ENCODE results near the gene DRD4. TPM values are rescaled to one million over a fixed set of nuclear protein-coding genes. Genes with fewer than 3 reads are reported as not detected.
A peak's percentile ranks its signal among the peaks of the same experiment; 100 is the strongest.

The DRD4 gene
- polyA plus RNA-seq (2013, experiment 1 of 2), result 0.08 TPM
- not detected for polyA plus RNA-seq (2013, experiment 2 of 2)

DNA sequence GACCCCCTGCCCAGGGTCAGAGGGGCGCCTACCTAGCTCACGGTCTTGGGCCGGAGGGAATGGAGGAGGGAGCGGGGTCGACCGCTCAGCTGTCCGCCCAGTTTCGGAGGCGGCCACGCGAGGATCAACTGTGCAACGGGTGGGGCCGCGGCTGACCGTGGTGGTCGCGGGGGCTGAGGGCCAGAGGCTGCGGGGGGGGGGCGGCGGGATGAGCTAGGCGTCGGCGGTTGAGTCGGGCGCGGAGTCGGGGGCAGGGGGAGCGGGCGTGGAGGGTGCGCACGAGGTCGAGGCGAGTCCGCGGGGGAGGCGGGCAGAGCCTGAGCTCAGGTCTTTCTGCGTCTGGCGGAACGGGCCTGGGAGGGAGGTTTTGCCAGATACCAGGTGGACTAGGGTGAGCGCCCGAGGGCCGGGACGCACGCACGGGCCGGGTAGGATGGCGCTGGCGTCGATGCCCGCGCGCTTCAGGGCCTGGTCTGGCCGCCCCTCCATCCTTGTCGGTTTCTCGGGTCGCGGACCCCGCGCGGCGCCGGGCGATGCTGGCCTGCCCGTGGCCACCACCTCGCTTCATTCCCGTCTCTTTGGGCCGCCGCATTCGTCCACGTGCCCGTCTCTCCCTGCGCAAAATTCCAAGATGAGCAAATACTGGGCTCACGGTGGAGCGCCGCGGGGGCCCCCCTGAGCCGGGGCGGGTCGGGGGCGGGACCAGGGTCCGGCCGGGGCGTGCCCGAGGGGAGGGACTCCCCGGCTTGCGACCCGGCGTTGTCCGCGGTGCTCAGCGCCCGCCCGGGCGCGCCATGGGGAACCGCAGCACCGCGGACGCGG lies at the start of gene DRD4:
TSS of gene DRD4 (plus strand) at position 759 of the 822 bp plus-strand sequence. CDS start at position 795, 36 bp downstream.
- Histone ChIP-seq H3K4ac (ENCODE audit: low read depth in 1 of 2, low read length in 2 of 2) (no peak within 1 kb of the TSS), H3K27me3 (ENCODE audit: control insufficient read depth in 1 of 2, insufficient read depth in 1 of 2, low read length in 2 of 2) (peaks cover 14 to 28% of the 10 kb centered on the region in 2 experiments), H3K18ac (ENCODE audit: low read depth in 1 of 2, low read length in 2 of 2) (peak within 1 kb of the TSS in 1 of 2 experiments; percentile 64), H3K9me3 (ENCODE audit: control insufficient read depth, low read length) (no peaks in the 10 kb centered on the region), H3K27ac (ENCODE audit: low read length, poor library complexity, severe bottlenecking) (no peak within 1 kb of the TSS), H2BK12ac (ENCODE audit: low read length in 2 of 2) (no peak within 1 kb of the TSS), H3K4me1 (ENCODE audit: control insufficient read depth, insufficient read depth, low read depth, low read length) (peaks cover 48% of the 10 kb centered on the region), H3K79me1 (replicated peaks; ENCODE audit: low read length, poor library complexity, severe bottlenecking) (peaks cover 2% of the 10 kb centered on the region), H2BK15ac (ENCODE audit: low read depth, poor library complexity, severe bottlenecking) (no peak within 1 kb of the TSS), H2BK120ac (ENCODE audit: low read depth, low read length) (no peak within 1 kb of the TSS), H3K9ac (ENCODE audit: low read length) (no peak within 1 kb of the TSS), H3K14ac (ENCODE audit: low read length in 2 of 2) (peak within 1 kb of the TSS in 1 of 2 experiments; percentile 89), H2AK5ac (ENCODE audit: low read length, severe bottlenecking) (no peak within 1 kb of the TSS), H3K4me3 (ENCODE audit: insufficient read depth in 1 of 2, low read depth in 1 of 2, low read length in 2 of 2) (peak within 1 kb of the TSS; percentile 35 to 58), H4K8ac (ENCODE audit: low read length) (no peak within 1 kb of the TSS), H2BK5ac (ENCODE audit: low read depth, low read length, poor library complexity, severe bottlenecking) (no peak within 1 kb of the TSS), H4K91ac (ENCODE audit: low read length) (peak within 1 kb of the TSS; percentile 11), H2AFZ (ENCODE audit: low read depth, low read length) (no peak within 1 kb of the TSS), H3K4me2 (ENCODE audit: low read length, poor library complexity, severe bottlenecking) (peak within 1 kb of the TSS; percentile 81), H3K36me3 (ENCODE audit: control insufficient read depth in 1 of 2, insufficient read depth in 2 of 2, low read depth in 1 of 2, low read length in 2 of 2) (peaks cover under 1 to 24% of the 10 kb centered on the region in 2 experiments), H3K23ac (ENCODE audit: low read length in 2 of 2) (peak within 1 kb of the TSS in 1 of 2 experiments; percentile 99)
- WGBS, result 12% methylated on average over 82 of the region's 100 CpGs
- DNase-seq, result peak; percentile 52

DNA sequence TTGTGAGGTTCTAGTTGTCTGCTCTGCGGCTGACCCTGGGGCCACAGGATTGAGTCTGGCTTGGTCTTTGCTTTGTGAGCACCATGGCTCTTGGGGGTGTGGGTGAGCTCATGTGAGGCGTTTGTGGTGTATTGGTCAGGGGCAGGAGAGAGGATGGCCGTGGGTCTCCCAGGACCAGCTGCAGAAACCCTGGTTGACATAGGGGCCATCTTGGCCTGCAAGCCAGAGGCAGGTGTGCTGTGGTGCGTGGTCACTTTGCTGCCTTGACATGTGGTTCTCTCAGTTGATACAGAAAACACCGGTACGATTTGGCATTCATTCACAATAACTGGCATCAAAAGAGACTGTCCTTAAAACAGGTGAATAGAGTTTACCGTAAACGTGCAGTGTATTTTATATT lies 49.5 kb upstream of the DRD4 start:
- Histone ChIP-seq H3K27me3 (ENCODE audit: control insufficient read depth in 1 of 2, insufficient read depth in 1 of 2, low read length in 2 of 2) (no peaks in the 10 kb centered on the region), H3K14ac (ENCODE audit: low read length in 2 of 2) (no peak overlapping the region), H2AK5ac (ENCODE audit: low read length, severe bottlenecking) (no peak overlapping the region), H2BK5ac (ENCODE audit: low read depth, low read length, poor library complexity, severe bottlenecking) (no peak overlapping the region), H2BK15ac (ENCODE audit: low read depth, poor library complexity, severe bottlenecking) (no peak overlapping the region), H3K4me3 (ENCODE audit: insufficient read depth in 1 of 2, low read depth in 1 of 2, low read length in 2 of 2) (no peak overlapping the region), H4K8ac (ENCODE audit: low read length) (peak overlapping the region; percentile 33), H3K4me1 (ENCODE audit: control insufficient read depth, insufficient read depth, low read depth, low read length) (peaks cover 10% of the 10 kb centered on the region), H3K4me2 (ENCODE audit: low read length, poor library complexity, severe bottlenecking) (no peak overlapping the region), H3K18ac (ENCODE audit: low read depth in 1 of 2, low read length in 2 of 2) (no peak overlapping the region), H2AFZ (ENCODE audit: low read depth, low read length) (no peak overlapping the region), H3K23ac (ENCODE audit: low read length in 2 of 2) (no peak overlapping the region), H3K27ac (ENCODE audit: low read length, poor library complexity, severe bottlenecking) (peak overlapping the region; percentile 79), H4K91ac (ENCODE audit: low read length) (no peak overlapping the region), H3K9me3 (ENCODE audit: control insufficient read depth, low read length) (no peaks in the 10 kb centered on the region), H3K36me3 (ENCODE audit: control insufficient read depth in 1 of 2, insufficient read depth in 2 of 2, low read depth in 1 of 2, low read length in 2 of 2) (peaks cover 67 to 68% of the 10 kb centered on the region in 2 experiments), H3K79me1 (replicated peaks; ENCODE audit: low read length, poor library complexity, severe bottlenecking) (peaks cover 16% of the 10 kb centered on the region), H2BK12ac (ENCODE audit: low read length in 2 of 2) (no peak overlapping the region), H2BK120ac (ENCODE audit: low read depth, low read length) (no peak overlapping the region), H3K9ac (ENCODE audit: low read length) (no peak overlapping the region), H3K4ac (ENCODE audit: low read depth in 1 of 2, low read length in 2 of 2) (no peak overlapping the region)
- 65% methylated on average over 6 of the region's 8 CpGs for WGBS
- no peak for DNase-seq

DNA sequence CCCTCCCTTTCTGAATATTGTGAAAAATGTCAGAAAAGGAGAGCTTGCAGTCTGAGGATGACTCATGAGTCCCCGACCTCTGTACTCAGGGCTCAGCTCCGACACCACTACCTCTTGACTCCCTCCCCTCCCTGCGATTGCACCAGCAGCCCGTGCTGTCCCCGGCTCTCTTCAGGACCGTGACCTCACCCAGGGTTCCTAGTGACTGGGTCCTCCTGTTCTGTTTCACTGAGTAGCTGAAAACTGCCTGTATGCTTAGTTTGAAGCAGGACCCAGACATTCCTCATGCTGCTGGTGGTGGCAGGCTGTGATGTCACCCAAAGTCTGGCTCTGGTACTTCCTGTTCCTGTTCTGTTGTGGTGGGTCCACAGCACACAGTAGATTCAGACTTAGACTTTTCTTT lies 49.1 kb upstream of the DRD4 start:
- Histone ChIP-seq H3K4me2 (ENCODE audit: low read length, poor library complexity, severe bottlenecking) (no peak overlapping the region), H3K27me3 (ENCODE audit: control insufficient read depth in 1 of 2, insufficient read depth in 1 of 2, low read length in 2 of 2) (no peaks in the 10 kb centered on the region), H3K4me1 (ENCODE audit: control insufficient read depth, insufficient read depth, low read depth, low read length) (peaks cover 10% of the 10 kb centered on the region), H3K14ac (ENCODE audit: low read length in 2 of 2) (no peak overlapping the region), H3K9me3 (ENCODE audit: control insufficient read depth, low read length) (no peaks in the 10 kb centered on the region), H2AFZ (ENCODE audit: low read depth, low read length) (no peak overlapping the region), H3K27ac (ENCODE audit: low read length, poor library complexity, severe bottlenecking) (peak overlapping the region; percentile 79), H4K8ac (ENCODE audit: low read length) (no peak overlapping the region), H3K4me3 (ENCODE audit: insufficient read depth in 1 of 2, low read depth in 1 of 2, low read length in 2 of 2) (no peak overlapping the region), H3K23ac (ENCODE audit: low read length in 2 of 2) (no peak overlapping the region), H2BK120ac (ENCODE audit: low read depth, low read length) (no peak overlapping the region), H2AK5ac (ENCODE audit: low read length, severe bottlenecking) (no peak overlapping the region), H2BK5ac (ENCODE audit: low read depth, low read length, poor library complexity, severe bottlenecking) (no peak overlapping the region), H3K4ac (ENCODE audit: low read depth in 1 of 2, low read length in 2 of 2) (no peak overlapping the region), H3K9ac (ENCODE audit: low read length) (no peak overlapping the region), H4K91ac (ENCODE audit: low read length) (no peak overlapping the region), H3K36me3 (ENCODE audit: control insufficient read depth in 1 of 2, insufficient read depth in 2 of 2, low read depth in 1 of 2, low read length in 2 of 2) (peaks cover 68 to 72% of the 10 kb centered on the region in 2 experiments), H3K79me1 (replicated peaks; ENCODE audit: low read length, poor library complexity, severe bottlenecking) (peaks cover 19% of the 10 kb centered on the region), H2BK15ac (ENCODE audit: low read depth, poor library complexity, severe bottlenecking) (no peak overlapping the region), H2BK12ac (ENCODE audit: low read length in 2 of 2) (no peak overlapping the region), H3K18ac (ENCODE audit: low read depth in 1 of 2, low read length in 2 of 2) (peak overlapping the region in 1 of 2 experiments; percentile 19)
- WGBS, result 0% methylated on average over 6 of the region's 6 CpGs
- DNase-seq, result peak; percentile 96

DNA sequence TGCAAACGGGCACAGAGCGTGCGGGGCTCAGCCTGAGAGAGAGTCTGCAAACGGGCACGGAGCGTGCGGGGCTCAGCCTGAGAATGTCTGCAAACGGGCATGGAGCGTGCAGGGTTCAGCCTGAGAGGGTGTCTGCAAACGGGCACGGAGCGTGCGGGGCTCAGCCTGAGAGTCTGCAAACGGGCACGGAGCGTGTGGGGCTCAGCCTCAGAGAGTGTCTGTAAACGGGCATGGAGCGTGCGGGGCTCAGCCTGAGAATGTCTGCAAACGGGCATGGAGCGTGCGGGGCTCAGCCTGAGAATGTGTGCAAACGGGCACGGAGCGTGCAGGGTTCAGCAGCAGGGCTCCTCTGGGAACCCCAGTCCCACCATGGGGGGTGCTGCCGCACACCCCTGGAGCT lies 47.3 kb upstream of the DRD4 start:
- Histone ChIP-seq H2AFZ (ENCODE audit: low read depth, low read length) (no peak overlapping the region), H2BK120ac (ENCODE audit: low read depth, low read length) (no peak overlapping the region), H2AK5ac (ENCODE audit: low read length, severe bottlenecking) (no peak overlapping the region), H3K79me1 (replicated peaks; ENCODE audit: low read length, poor library complexity, severe bottlenecking) (peaks cover 24% of the 10 kb centered on the region), H4K8ac (ENCODE audit: low read length) (no peak overlapping the region), H2BK15ac (ENCODE audit: low read depth, poor library complexity, severe bottlenecking) (no peak overlapping the region), H3K4me2 (ENCODE audit: low read length, poor library complexity, severe bottlenecking) (no peak overlapping the region), H2BK12ac (ENCODE audit: low read length in 2 of 2) (no peak overlapping the region), H3K14ac (ENCODE audit: low read length in 2 of 2) (no peak overlapping the region), H3K4me3 (ENCODE audit: insufficient read depth in 1 of 2, low read depth in 1 of 2, low read length in 2 of 2) (no peak overlapping the region), H3K9ac (ENCODE audit: low read length) (no peak overlapping the region), H3K9me3 (ENCODE audit: control insufficient read depth, low read length) (no peaks in the 10 kb centered on the region), H3K4ac (ENCODE audit: low read depth in 1 of 2, low read length in 2 of 2) (no peak overlapping the region), H2BK5ac (ENCODE audit: low read depth, low read length, poor library complexity, severe bottlenecking) (no peak overlapping the region), H3K36me3 (ENCODE audit: control insufficient read depth in 1 of 2, insufficient read depth in 2 of 2, low read depth in 1 of 2, low read length in 2 of 2) (peaks cover 68 to 79% of the 10 kb centered on the region in 2 experiments), H3K27me3 (ENCODE audit: control insufficient read depth in 1 of 2, insufficient read depth in 1 of 2, low read length in 2 of 2) (no peaks in the 10 kb centered on the region), H3K27ac (ENCODE audit: low read length, poor library complexity, severe bottlenecking) (no peak overlapping the region), H4K91ac (ENCODE audit: low read length) (no peak overlapping the region), H3K4me1 (ENCODE audit: control insufficient read depth, insufficient read depth, low read depth, low read length) (peaks cover 13% of the 10 kb centered on the region), H3K23ac (ENCODE audit: low read length in 2 of 2) (no peak overlapping the region), H3K18ac (ENCODE audit: low read depth in 1 of 2, low read length in 2 of 2) (no peak overlapping the region)
- WGBS, result 97% methylated on average over 26 of the region's 26 CpGs
- no peak for DNase-seq
